HepG2 (cell line): ENCODE results near the gene NOC2L. TPM values are rescaled to one million over a fixed set of nuclear protein-coding genes. Genes with fewer than 3 reads are reported as not detected.

Experiments
- ATAC-seq: fragments of 200-7000 bp; cut with Tn5 transposase; 3 replicates; pipeline ENCODE4 v1.9.1; 2020; ENCODE audit warnings: mild to moderate bottlenecking, moderate library complexity
- BruUV-seq: library from RNA; stranded (reverse); fragments of 400-500 nt; replicated peaks from 2 replicates; lab custom pipeline; 2021; lab: Mats Ljungman, UMichigan
- CTCF ChIA-PET: fragments of 300-600 bp; formaldehyde crosslinking; extraction: SDS; loops from one replicate; lab custom pipeline; 2021; ENCODE audit warnings: low total read pairs, inconsistent platforms, low intra/inter-chr PET ratio; lab: Yijun Ruan, JAX
- POLR2A ChIA-PET: fragments of 350-600 bp; sonication (Branson Sonifier 250); formaldehyde crosslinking; loops from one replicate; lab custom pipeline; 2020; ENCODE audit warnings: antibody characterized with exemption, inconsistent platforms; lab: Yijun Ruan, JAX
- DNase-seq: peaks from one replicate; pipeline ENCODE4 v3.0.0-alpha.2; 2015; ENCODE audit warnings: low spot score
- FAIRE-seq: peaks from 3 replicates; lab custom pipeline; 2011; peaks lifted over from hg19 to GRCh38; lab: Jason Lieb, UNC
- H2AFZ ChIP-seq: one replicate; pipeline ENCODE4 v1.6.1; 2011; ENCODE audit warnings: low read length, inconsistent platforms
- H3K27ac ChIP-seq: fragments of 300-600 bp; 3 replicates; pipeline ENCODE4 v1.8.0; 2011; ENCODE audit warnings: mixed run types, mild to moderate bottlenecking, mixed read lengths, low read length, inconsistent platforms; ENCODE audit not compliant: insufficient read depth; ENCODE audit errors: extremely low read length
- H3K27me3 ChIP-seq, 2 experiments: fragments of 200-600 bp in 1 of 2; 2 replicates in 1 of 2; 3 replicates in 1 of 2; pipeline versions ENCODE4 v1.6.0 to v1.8.0; 2011; ENCODE audit warnings: low read length in 2 of 2, mild to moderate bottlenecking in 2 of 2, moderate library complexity in 2 of 2, inconsistent platforms in 1 of 2; ENCODE audit not compliant: insufficient read depth in 2 of 2, control insufficient read depth in 1 of 2
- H3K36me3 ChIP-seq, 2 experiments: fragments of 200-600 bp in 1 of 2; replicated peaks in 1 of 2; 2 replicates in 1 of 2; 3 replicates in 1 of 2; pipeline versions ENCODE4 v1.5.1 to v1.8.0; 2011; ENCODE audit warnings: low read length in 2 of 2, inconsistent platforms in 1 of 2; ENCODE audit not compliant: insufficient read depth in 2 of 2, control insufficient read depth in 1 of 2
- H3K4me1 ChIP-seq: 2 replicates; pipeline ENCODE4 v1.5.1; 2012; ENCODE audit warnings: low read length, inconsistent platforms; ENCODE audit not compliant: insufficient read depth
- H3K4me2 ChIP-seq: 2 replicates; pipeline ENCODE4 v1.6.0; 2011; ENCODE audit warnings: low read depth, low read length, inconsistent platforms
- H3K4me3 ChIP-seq, 3 experiments: fragments of 200-600 bp in 1 of 3; sonication (generic), shearing (Covaris generic) in 1 of 3; replicated peaks in 1 of 3; 2 replicates each; pipeline ENCODE4 v1.5.1; 2011 to 2016; ENCODE audit warnings: low read length in 3 of 3, inconsistent platforms in 2 of 3, low read depth in 2 of 3, mild to moderate bottlenecking in 2 of 3, control low read depth in 1 of 3, mixed read lengths in 1 of 3; ENCODE audit not compliant: insufficient read depth in 1 of 3
- H3K79me2 ChIP-seq: one replicate; pipeline ENCODE4 v1.6.1; 2011; ENCODE audit warnings: low read length, inconsistent platforms; ENCODE audit not compliant: insufficient read depth
- H3K9ac ChIP-seq: 2 replicates; pipeline ENCODE4 v1.6.0; 2011; ENCODE audit warnings: mild to moderate bottlenecking, low read depth, low read length, inconsistent platforms; ENCODE audit not compliant: insufficient read depth
- H3K9me3 ChIP-seq: 2 replicates; pipeline ENCODE4 v1.5.1; 2012; ENCODE audit warnings: mild to moderate bottlenecking, low read length
- H4K20me1 ChIP-seq: 2 replicates; pipeline ENCODE4 v1.6.0; 2011; ENCODE audit warnings: inconsistent platforms, mild to moderate bottlenecking, low read length, moderate library complexity; ENCODE audit not compliant: insufficient read depth
- CAMTA2 ChIP-seq: sonication (generic); formaldehyde crosslinking; IDR thresholded peaks from 2 replicates; pipeline ENCODE4 v1.4.0; 2020; ENCODE audit warnings: mild to moderate bottlenecking, missing genetic modification reagents, borderline replicate concordance
- HMGXB4 ChIP-seq, 2 experiments: sonication (generic) in 1 of 2; formaldehyde crosslinking in 1 of 2; IDR thresholded peaks; 2 replicates each; pipeline versions ENCODE4 v1.4.0 to v1.6.1; 2018 to 2020; ENCODE audit warnings: missing genetic modification reagents in 2 of 2, borderline replicate concordance in 1 of 2, low read depth in 1 of 2, mild to moderate bottlenecking in 1 of 2, missing biosample characterization in 1 of 2
- SAP130 ChIP-seq: IDR thresholded peaks from 2 replicates; pipeline ENCODE4 v1.6.1; 2016; ENCODE audit warnings: low read depth
- XRCC5 ChIP-seq: fragments of 200-400 bp; formaldehyde crosslinking; optimal IDR thresholded peaks from 2 replicates; pipeline ENCODE3; 2017; ENCODE audit warnings: mild to moderate bottlenecking, low read length
- YY1 ChIP-seq: IDR thresholded peaks from 2 replicates; pipeline ENCODE4 v1.6.1; 2011; ENCODE audit warnings: low read length, low read depth, moderate library complexity, mild to moderate bottlenecking; ENCODE audit not compliant: insufficient read depth, insufficient replicate concordance
- ZBTB8A ChIP-seq: sonication (generic); formaldehyde crosslinking; IDR thresholded peaks from 2 replicates; pipeline ENCODE4 v1.4.0; 2020; ENCODE audit warnings: mild to moderate bottlenecking, low read depth, missing genetic modification reagents, borderline replicate concordance
- WGBS: methylation state at CpG from one replicate; pipeline ENCODE4 v1.1.6; 2017; ENCODE audit warnings: low lambda C conversion rate; 5-methylcytosine and 5-hydroxymethylcytosine counted together
- in situ Hi-C: cut with HindIII; loops from 2 replicates; pipeline ENCODE4 v1.10.0; 2017; ENCODE audit warnings: low pct_unique_long_range_greater_than_20kb; ENCODE audit not compliant: extremely low pct_ligation_motif_present
- intact Hi-C: fragments of 100-400 bp; cut with micrococcal nuclease; formaldehyde crosslinking; loops from one replicate; pipeline ENCODE4 v1.10.0; 2022; ENCODE audit not compliant: unreplicated experiment
- polyA plus RNA-seq, 8 experiments: library from polyadenylated mRNA; depleted of rRNA in 3 of 8; stranded (reverse) in 7 of 8; unstranded in 1 of 8; fragments of >200 nt; fragmentation: Illumina TruSeq in 4 of 8; extraction: Trizol in 4 of 8; gene quantifications; 2 replicates each; pipeline versions ENCODE4 v1.2.1 to v1.2.3, GENCODE V29; 2011 to 2016; ENCODE audit warnings: low read depth in 4 of 8, missing spikeins in 1 of 8, mixed read lengths in 1 of 8; ENCODE audit not compliant: insufficient read depth in 1 of 8
- total RNA-seq, 5 experiments: library from RNA; depleted of rRNA; stranded (reverse); fragments of >200 nt; fragmentation: Illumina TruSeq; extraction: Trizol; gene quantifications; 2 replicates each; pipeline ENCODE4 v1.2.3, GENCODE V29; 2016; ENCODE audit warnings: low read depth in 1 of 5
- TF ChIP-seq, protein P1 (sequence below): fragments of 450-650 bp; IDR thresholded peaks from 2 replicates; pipeline ENCODE4 v1.6.1; 2016

Gene NOC2L
- total and polyA plus RNA-seq, 2 of the 13 experiments (the other 11 are each of a cell fraction or from before 2014, with no cell fraction given): 32.0 to 103 TPM

GRCh38 chr1:913491-914130, 45.4 kb downstream of the NOC2L start:
- no peak overlapping the region for H3K27ac ChIP-seq
- no TSS peak for BruUV-seq
- 36% methylated on average over 11 of the region's 16 CpGs for WGBS

GRCh38 chr1:912740-913301, 46.2 kb downstream of the NOC2L start:
- in situ Hi-C loops: no loop called here
- H3K4me2 ChIP-seq: peak overlapping the region; percentile 64
- TF ChIP-seq HMGXB4 (CRISPR knock-in tag; IDR thresholded peaks at IDR 0.05; ENCODE audit: borderline replicate concordance in 1 of 2, low read depth in 1 of 2) (0 out of 4 replicates have a peak, but pooled peaks of 1 of the 2 experiments have one; percentile 40), XRCC5 (peak; percentile 70), SAP130 (CRISPR knock-in tag) (0 out of 2 replicates have a peak, but pooled peaks have one; percentile 26), YY1 (peak; percentile 66), ZBTB8A (no peak)

More at GRCh38 chr1:913491-914130, 45.4 kb downstream of the NOC2L start:
- 0 out of 2 replicates have a peak overlapping the region, but pooled peaks have one; percentile 64 for H3K4me2 ChIP-seq
- no peaks in the 10 kb centered on the region for H3K79me2 ChIP-seq
- H3K9ac ChIP-seq: no peak overlapping the region
- no peak for FAIRE-seq
- no peak overlapping the region for H2AFZ ChIP-seq
- POLR2A ChIA-PET: no interaction called here
- H3K4me3 ChIP-seq: no peak overlapping the region
- no peak for DNase-seq
- CTCF ChIA-PET: interaction anchor here (1.4 kb wide), 1 partner anchor 7 kb away, joined by 3 read pairs; no protein-coding TSS in a partner anchor
- no peak for TF ChIP-seq CAMTA2 (CRISPR knock-in tag)
- TF ChIP-seq, protein P1, sequence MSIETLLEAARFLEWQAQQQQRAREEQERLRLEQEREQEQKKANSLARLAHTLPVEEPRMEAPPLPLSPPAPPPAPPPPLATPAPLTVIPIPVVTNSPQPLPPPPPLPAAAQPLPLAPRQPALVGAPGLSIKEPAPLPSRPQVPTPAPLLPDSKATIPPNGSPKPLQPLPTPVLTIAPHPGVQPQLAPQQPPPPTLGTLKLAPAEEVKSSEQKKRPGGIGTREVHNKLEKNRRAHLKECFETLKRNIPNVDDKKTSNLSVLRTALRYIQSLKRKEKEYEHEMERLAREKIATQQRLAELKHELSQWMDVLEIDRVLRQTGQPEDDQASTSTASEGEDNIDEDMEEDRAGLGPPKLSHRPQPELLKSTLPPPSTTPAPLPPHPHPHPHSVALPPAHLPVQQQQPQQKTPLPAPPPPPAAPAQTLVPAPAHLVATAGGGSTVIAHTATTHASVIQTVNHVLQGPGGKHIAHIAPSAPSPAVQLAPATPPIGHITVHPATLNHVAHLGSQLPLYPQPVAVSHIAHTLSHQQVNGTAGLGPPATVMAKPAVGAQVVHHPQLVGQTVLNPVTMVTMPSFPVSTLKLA: peak; percentile 68
- TF ChIP-seq, all 625 proteins: peak for 1
- ATAC-seq: no peak; the same call in 2 of the 3 replicates
- in situ Hi-C loops: no loop called here
- intact Hi-C loops: no loop called here
- Histone ChIP-seq H3K27me3 (peaks cover 33 to 79% of the 10 kb centered on the region in 2 experiments), H3K9me3 (no peaks in the 10 kb centered on the region), H3K36me3 (no peaks in the 10 kb centered on the region), H3K4me1 (peaks cover 49% of the 10 kb centered on the region), H4K20me1 (no peaks in the 10 kb centered on the region)

More at GRCh38 chr1:912740-913301, 46.2 kb downstream of the NOC2L start:
- no TSS peak for BruUV-seq
- no peaks in the 10 kb centered on the region for H3K36me3 ChIP-seq
- FAIRE-seq: peak; percentile 72
- no peak overlapping the region for H3K27ac ChIP-seq
- no peaks in the 10 kb centered on the region for H3K79me2 ChIP-seq
- H3K4me3 ChIP-seq: peak overlapping the region in 1 of 3 experiments; percentile 23; a peak in 1 of 6 replicates
- no peak overlapping the region for H3K9ac ChIP-seq
- peak; percentile 56 for DNase-seq
- no peaks in the 10 kb centered on the region for H3K9me3 ChIP-seq
- 2% methylated on average over 9 of the region's 24 CpGs for WGBS
- ChIA-PET POLR2A (no interaction called here), CTCF (interaction anchor here (0.9 to 1.4 kb wide), 2 partner anchors 8 to 25 kb away, joined by 3 read pairs; no protein-coding TSS in a partner anchor)
- H2AFZ ChIP-seq: no peak overlapping the region
- peak; percentile 89 for ATAC-seq
- intact Hi-C loops: no loop called here
- peaks cover 33 to 75% of the 10 kb centered on the region in 2 experiments for H3K27me3 ChIP-seq
- H4K20me1 ChIP-seq: no peaks in the 10 kb centered on the region
- H3K4me1 ChIP-seq: peaks cover 49% of the 10 kb centered on the region
